HTERT RPE-1 (cell line): Measurements from ENCODE around the gene MTMR3.

Experiments
- in situ Hi-C: fragments of 300-500 bp; cut with MboI; formaldehyde crosslinking; loops from 4 replicates; pipeline ENCODE4 v1.14.3; 2020; ENCODE audit warnings: low sequenced_read_pairs

The MTMR3 gene

DNA sequence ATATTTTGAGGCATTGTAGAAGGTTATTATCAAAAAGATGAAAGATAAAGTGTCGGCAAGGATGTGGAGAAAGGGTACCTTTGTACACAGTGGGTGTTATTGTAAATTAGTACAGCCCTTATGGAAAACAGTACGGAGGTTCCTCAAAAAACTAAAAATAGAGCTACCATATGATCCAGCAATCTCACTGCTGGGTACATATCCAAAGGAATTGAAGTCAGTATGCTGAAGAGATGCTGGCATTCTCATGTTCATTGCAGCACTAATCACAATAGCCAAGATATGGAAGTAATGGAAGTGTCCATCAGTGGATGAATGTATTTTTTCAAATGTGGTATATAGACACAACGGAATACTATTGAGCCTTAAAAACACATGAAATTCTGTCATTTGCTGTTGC, 15.1 kb upstream of the MTMR3 start:
- in situ Hi-C loops, result no loop called here

- in situ Hi-C loops, result no loop called here
These were observed 12.4 kb upstream of the MTMR3 start for GRCh38 chr22:29870574-29870973.

DNA sequence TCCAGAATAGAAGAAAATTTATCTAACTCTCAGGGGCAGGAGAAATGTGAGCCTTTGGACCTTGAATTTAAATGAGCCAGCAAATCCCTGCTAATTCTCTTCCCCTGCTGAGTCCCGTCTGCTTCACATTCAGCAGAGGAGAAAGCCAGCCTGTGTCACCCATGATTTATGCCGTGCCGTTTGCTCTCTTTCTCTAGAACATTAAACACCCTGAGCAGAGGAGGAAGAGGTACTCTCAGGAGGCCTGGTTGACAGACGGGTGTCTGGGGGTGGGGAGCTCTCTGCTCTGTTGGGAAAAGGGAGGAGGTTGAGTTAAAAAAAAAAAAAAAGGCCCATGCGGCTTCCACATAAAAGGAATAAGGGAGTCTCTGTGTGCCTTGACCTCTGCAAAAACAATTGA, 11.3 kb upstream of the MTMR3 start:
- in situ Hi-C loops, result no loop called here

DNA sequence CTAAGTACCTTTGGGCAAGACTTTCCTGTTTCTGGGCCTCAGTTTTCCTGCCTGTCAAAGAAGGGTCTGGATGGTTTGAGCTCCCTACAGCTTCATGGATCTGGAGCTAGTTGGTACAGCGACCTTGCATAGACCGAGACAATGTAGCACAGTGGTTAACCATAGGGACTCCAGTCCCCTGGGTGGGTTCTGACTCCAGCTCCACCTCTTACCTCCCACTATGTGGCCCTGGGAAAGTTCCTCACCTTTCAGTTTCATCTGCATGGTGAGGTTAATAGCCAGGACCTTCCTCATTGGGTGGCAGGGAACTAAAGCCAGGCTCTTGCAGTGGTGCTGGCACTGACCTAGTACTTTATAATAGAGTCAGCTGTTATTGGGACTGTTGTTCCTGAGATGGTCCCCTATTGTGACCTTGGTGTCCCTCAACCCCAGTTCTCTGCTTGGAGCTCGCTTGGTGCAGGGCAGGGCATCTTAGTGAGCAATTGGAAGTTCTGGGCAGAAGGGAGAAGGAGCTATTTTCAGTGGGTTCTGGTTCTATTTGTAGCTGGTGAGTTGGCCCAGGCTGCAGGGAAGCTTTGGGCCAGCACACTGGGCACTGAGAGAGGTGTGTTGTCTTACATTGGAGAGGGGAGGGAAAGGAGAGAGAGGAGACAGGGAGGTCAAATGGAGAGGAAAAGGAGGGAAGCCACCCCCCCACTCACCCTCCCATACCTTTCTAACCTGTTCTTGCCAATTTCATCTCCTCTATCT, 10.7 kb upstream of the MTMR3 start:
- in situ Hi-C loops, result no loop called here

GRCh38 chr22:29872989-29873388, 10.0 kb upstream of the MTMR3 start:
- in situ Hi-C loops, result no loop called here

DNA sequence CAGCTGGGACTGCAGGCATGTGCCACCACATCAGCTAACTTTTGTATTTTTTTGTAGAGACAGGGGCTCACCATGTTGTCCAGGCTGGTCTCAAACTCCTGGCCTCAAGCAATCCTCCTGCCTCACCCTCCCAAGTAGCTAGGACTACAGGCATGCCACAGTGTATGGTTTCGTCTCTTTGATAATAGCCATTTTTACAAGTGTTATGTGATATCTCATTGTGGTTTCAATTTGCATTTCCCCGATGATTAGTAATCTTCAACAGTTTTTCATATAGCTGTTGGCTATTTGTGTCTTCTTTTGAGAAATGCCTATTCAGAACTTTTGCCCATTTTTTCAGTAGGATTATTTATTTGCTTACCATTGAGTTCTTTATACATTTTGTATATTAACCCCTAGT, 9.0 kb upstream of the MTMR3 start:
- in situ Hi-C loops, result no loop called here

DNA sequence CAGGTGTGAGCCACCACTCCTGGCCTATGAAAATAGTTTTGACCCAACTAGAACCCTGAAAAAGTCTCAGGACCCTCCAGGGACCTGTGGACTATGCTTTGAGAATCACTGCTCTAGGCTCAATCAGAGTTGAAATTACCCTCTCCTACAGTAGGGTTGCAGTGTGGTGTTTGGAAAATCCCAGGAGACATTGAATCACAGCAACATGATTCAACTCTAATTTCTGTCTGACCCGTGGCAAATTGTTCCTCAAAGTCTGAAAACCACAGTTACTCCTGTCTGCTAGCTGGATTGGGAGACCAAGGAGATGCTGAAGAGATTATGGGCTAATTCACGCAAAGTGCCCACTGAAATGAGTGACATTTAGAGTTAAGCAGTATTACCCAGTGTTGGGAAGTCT, 5.4 kb upstream of the MTMR3 start:
- in situ Hi-C loops, result no loop called here

GRCh38 chr22:29879753-29880152, 3.2 kb upstream of the MTMR3 start:
- in situ Hi-C loops, result no loop called here

GRCh38 chr22:29882716-29883044, 294 bp upstream of the MTMR3 start:
- in situ Hi-C loops, result no loop called here

DNA sequence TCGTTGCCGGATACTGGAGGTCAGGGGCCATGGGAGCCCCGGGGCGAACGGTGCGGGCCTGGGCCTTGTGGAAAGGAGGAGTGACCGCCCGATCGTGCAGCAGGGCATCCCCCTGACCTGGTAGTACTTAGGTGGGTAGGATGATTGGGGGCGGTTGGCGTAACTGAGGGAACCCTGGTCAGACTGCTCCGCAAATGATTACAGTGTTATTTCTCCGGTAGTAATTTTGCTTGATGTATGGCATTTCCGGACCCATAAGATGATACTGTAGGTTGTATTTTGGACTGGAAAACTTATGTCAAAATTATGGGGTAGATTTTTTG, 762 bp downstream of the MTMR3 start:
- in situ Hi-C loops, result no loop called here

DNA sequence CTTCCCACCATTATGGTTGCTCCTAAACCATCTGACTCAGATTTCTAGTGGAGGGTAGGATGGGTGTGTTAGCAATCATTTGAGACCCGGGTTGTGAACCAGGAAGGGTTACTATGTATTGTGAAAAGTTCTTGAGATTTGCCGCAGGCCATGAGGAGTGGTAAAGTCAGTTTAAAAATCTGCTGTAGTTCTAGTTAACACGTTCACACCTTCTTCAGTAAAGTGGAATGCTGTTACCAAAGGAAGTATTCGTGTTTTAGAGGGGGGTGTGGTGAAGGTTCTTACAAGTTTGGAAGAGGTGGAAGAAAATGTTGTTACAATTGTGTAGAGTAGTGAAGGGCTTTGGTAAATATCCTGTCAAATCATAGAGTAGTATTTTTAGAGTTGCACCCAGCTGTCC, 2.6 kb downstream of the MTMR3 start:
- in situ Hi-C loops, result no loop called here

DNA sequence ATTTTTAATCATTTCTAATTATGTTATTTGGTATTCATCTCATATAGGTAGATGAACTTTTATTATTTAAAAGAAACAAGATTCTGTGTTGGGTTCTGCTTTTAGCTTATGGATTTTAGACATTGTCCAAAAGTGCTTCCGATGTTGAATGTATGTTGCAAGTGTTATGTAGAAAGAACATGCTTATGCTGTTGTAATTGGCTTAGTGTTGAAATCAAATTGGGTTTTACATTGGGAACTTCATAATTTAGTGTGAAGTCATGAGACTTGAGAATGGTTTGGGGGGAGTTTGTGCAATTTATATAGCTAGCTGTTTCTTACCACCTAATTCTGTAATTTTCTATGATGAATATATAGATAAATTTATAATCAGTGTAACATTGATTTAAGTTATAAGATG, 3.6 kb downstream of the MTMR3 start:
- in situ Hi-C loops, result no loop called here

DNA sequence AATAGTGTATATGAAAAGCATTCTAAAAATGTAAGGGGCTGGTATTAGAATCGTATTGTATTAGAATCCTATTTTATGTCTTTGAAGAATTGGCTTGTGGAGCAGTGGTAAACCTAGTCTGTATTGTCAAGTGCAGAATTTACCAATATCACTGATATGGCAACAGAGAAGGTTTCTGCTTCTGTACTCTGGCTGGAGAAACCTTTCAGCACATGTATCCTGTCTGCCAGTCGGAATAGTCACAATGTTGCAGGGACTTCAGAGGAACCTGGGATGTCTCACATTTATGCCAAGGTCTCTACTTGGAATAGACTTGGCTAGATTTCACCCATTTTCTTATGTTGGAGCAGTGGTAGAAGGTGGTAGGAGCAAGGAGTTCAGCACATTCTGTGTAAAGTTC, 4.4 kb downstream of the MTMR3 start:
- in situ Hi-C loops, result no loop called here

GRCh38 chr22:29890760-29891159, 7.8 kb downstream of the MTMR3 start:
- in situ Hi-C loops, result no loop called here

GRCh38 chr22:29892315-29893156, 9.6 kb downstream of the MTMR3 start:
- in situ Hi-C loops, result no loop called here

- in situ Hi-C loops, result no loop called here
These were observed 18.4 kb downstream of the MTMR3 start for GRCh38 chr22:29901354-29901753.

DNA sequence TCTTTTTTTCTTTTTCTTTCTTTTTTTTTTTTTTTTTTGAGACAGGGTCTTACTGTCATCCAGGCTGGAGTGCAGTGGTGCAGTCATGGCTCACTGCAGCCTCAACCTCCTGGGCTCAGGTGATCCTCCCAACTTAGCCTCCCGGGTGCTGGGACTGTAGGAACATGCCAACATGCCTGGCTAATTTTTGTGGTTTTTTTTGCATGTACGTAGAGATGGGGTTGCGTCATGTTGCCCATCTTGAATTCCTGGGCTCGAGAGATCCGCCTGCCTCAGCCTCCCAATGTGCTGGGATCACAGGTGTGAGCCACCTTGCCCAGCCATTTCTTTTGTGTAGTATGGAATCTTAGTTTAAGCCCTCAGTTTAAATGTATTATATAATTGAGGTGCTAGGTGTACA, 20.4 kb downstream of the MTMR3 start:
- in situ Hi-C loops, result no loop called here

- in situ Hi-C loops, result no loop called here
These were observed 21.0 kb downstream of the MTMR3 start for GRCh38 chr22:29904020-29904419.

- in situ Hi-C loops, result no loop called here
These were observed 25.0 kb downstream of the MTMR3 start for GRCh38 chr22:29907753-29908515.

DNA sequence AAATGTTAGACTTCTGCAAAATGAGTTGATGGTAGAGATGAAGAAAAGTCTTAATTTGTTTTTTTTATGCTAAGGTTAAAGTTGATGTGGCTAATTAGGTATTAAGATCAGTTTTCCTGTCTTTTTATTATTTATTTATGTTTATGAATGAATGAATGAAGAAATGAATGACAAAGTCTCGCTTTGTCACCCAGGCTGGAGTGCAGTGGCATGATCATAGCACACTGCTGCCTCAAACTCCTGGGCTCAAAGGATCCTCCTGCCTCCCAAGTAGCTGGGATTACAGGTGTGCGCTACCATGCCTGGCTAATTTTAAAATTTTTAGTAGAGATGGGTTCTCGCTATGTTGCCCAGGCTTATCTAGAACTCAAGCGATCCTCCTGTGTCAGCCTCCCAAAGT, 29.2 kb downstream of the MTMR3 start:
- in situ Hi-C loops, result no loop called here

DNA sequence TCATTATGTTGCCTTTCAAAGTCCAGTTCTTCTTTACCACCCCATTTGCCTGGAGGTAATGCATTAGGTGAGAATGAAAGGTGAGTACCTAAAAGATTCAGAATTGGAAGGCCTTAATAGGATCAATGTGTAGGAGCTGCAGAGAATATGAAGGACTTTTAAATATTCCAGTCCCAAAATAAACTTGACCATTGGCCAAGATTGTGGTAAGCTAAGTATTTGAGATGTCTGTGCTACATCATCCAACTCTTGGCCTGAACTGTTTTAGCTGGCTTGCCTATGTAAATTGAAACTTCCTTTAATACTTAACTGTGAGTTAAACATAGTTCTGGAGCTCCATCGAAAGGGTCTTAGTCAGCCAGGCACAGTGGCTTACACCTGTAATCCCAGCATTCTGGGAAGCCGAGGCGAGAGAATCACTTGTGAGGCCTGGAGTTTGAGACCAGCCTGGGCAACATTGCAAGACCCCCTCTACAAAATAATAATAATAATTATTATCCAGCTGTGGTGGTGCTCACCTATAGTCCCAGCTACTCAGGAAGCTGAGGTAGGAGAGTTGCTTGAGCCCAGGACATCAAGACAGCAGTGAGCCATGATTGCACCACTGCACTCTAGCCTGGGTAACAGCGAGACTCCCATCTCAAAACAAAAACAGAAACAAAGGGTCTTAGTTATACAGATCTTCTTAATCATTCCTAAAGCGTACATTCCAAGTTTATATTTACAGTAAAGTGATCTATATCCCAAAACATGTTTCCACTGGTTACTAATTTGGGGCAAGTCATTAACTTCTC, 29.8 kb downstream of the MTMR3 start:
- in situ Hi-C loops, result no loop called here
